WTC11 (cell line): ENCODE data around the gene ABL1.
"Not testable (repeated sequence)": the region's sequence is repeated elsewhere in the genome, so short reads cannot be mapped to it uniquely, and the experiment has no call there.

Experiments
- EMX1 ChIP-seq: fragments of 250-450 bp; sonication (Bioruptor Pico); IDR thresholded peaks from 2 replicates; pipeline ENCODE4 v1.8.0; 2021; ENCODE audit warnings: mild to moderate bottlenecking
- TF ChIP-seq, protein P1 (sequence below): fragments of 200-600 bp; IDR thresholded peaks from 2 replicates; pipeline ENCODE4 v1.8.0; 2022; ENCODE audit warnings: antibody characterized with exemption
- TF ChIP-seq, protein P2 (sequence below): sonication (generic); formaldehyde crosslinking; IDR thresholded peaks from 2 replicates; pipeline ENCODE4 v1.8.0; 2022; ENCODE audit warnings: missing genetic modification reagents

DNA sequence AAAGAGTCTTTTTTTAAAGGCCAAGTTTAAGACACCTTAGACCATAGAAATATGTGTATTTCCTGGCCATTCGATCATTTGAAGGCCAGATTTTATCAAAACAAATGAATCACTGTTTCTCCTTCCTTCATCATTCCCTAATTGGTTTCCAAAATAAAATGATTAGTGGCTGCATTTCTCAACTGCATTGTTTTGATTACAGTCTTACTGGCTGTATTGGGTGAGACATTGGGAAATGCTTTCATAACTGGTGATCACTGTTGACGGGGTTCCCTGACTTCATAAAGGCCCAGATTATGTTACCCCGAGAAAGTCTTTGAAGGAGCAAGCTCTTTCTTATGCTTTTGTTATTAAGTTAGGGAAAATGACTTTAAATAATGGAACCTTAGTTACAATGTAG is 40.6 kb upstream of the ABL1 start:
- TF ChIP-seq, protein P1, sequence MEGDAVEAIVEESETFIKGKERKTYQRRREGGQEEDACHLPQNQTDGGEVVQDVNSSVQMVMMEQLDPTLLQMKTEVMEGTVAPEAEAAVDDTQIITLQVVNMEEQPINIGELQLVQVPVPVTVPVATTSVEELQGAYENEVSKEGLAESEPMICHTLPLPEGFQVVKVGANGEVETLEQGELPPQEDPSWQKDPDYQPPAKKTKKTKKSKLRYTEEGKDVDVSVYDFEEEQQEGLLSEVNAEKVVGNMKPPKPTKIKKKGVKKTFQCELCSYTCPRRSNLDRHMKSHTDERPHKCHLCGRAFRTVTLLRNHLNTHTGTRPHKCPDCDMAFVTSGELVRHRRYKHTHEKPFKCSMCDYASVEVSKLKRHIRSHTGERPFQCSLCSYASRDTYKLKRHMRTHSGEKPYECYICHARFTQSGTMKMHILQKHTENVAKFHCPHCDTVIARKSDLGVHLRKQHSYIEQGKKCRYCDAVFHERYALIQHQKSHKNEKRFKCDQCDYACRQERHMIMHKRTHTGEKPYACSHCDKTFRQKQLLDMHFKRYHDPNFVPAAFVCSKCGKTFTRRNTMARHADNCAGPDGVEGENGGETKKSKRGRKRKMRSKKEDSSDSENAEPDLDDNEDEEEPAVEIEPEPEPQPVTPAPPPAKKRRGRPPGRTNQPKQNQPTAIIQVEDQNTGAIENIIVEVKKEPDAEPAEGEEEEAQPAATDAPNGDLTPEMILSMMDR: not testable (repeated sequence)
- TF ChIP-seq, protein P2, sequence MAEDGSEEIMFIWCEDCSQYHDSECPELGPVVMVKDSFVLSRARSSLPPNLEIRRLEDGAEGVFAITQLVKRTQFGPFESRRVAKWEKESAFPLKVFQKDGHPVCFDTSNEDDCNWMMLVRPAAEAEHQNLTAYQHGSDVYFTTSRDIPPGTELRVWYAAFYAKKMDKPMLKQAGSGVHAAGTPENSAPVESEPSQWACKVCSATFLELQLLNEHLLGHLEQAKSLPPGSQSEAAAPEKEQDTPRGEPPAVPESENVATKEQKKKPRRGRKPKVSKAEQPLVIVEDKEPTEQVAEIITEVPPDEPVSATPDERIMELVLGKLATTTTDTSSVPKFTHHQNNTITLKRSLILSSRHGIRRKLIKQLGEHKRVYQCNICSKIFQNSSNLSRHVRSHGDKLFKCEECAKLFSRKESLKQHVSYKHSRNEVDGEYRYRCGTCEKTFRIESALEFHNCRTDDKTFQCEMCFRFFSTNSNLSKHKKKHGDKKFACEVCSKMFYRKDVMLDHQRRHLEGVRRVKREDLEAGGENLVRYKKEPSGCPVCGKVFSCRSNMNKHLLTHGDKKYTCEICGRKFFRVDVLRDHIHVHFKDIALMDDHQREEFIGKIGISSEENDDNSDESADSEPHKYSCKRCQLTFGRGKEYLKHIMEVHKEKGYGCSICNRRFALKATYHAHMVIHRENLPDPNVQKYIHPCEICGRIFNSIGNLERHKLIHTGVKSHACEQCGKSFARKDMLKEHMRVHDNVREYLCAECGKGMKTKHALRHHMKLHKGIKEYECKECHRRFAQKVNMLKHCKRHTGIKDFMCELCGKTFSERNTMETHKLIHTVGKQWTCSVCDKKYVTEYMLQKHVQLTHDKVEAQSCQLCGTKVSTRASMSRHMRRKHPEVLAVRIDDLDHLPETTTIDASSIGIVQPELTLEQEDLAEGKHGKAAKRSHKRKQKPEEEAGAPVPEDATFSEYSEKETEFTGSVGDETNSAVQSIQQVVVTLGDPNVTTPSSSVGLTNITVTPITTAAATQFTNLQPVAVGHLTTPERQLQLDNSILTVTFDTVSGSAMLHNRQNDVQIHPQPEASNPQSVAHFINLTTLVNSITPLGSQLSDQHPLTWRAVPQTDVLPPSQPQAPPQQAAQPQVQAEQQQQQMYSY (CRISPR knock-in tag): not testable (repeated sequence)
- not testable (repeated sequence) for TF ChIP-seq EMX1 (CRISPR knock-in tag)
